GM18873 (cell line): ENCODE results near the gene CDK18.

Experiments used
- ATAC-seq: cut with Tn5 transposase; IDR thresholded peaks from one replicate; pipeline ENCODE4 v1.9.1; 2021; ENCODE audit warnings: mild to moderate bottlenecking, moderate library complexity, moderate number of reproducible peaks; ENCODE audit not compliant: unreplicated experiment, low FRiP score

CDK18 gene

GRCh38 chr1:205502111-205502810 lies 2.2 kb upstream of the CDK18 start:
- no peak for ATAC-seq

- ATAC-seq, result no peak
Observed at GRCh38 chr1:205502992-205503391, 1.5 kb upstream of the CDK18 start.

- ATAC-seq, result no peak
Observed at GRCh38 chr1:205505076-205505729, 734 bp downstream of the CDK18 start.

GRCh38 chr1:205505791-205506190 lies 1.3 kb downstream of the CDK18 start:
- ATAC-seq, result no peak

GRCh38 chr1:205506409-205507200 lies 2.1 kb downstream of the CDK18 start:
- ATAC-seq, result no peak

GRCh38 chr1:205508227-205508714 lies 3.8 kb downstream of the CDK18 start:
- ATAC-seq, result no peak

GRCh38 chr1:205510308-205510950 lies 6.0 kb downstream of the CDK18 start:
- ATAC-seq, result no peak

- no peak for ATAC-seq
Observed at GRCh38 chr1:205510951-205511330, 6.5 kb downstream of the CDK18 start.

- no peak for ATAC-seq
Observed at GRCh38 chr1:205512059-205513045, 7.9 kb downstream of the CDK18 start.

- ATAC-seq, result no peak
Observed at GRCh38 chr1:205513774-205514173, 9.3 kb downstream of the CDK18 start.

GRCh38 chr1:205514211-205515142 lies 10.0 kb downstream of the CDK18 start:
- ATAC-seq, result no peak

GRCh38 chr1:205515781-205516253 lies 11.3 kb downstream of the CDK18 start:
- no peak for ATAC-seq

GRCh38 chr1:205516362-205516761 lies 11.9 kb downstream of the CDK18 start:
- ATAC-seq, result no peak

- no peak for ATAC-seq
Observed at GRCh38 chr1:205517288-205517687, 12.8 kb downstream of the CDK18 start.

GRCh38 chr1:205517763-205518162 lies 13.3 kb downstream of the CDK18 start:
- ATAC-seq, result no peak

- ATAC-seq, result no peak
Observed at GRCh38 chr1:205518661-205519540, 14.4 kb downstream of the CDK18 start.

GRCh38 chr1:205519541-205520131 lies 15.2 kb downstream of the CDK18 start:
- no peak for ATAC-seq
